ENCODE results near the gene CD96. TPM values are rescaled to one million over a fixed set of nuclear protein-coding genes. Genes with fewer than 3 reads are reported as not detected.

CD96 gene
- total RNA-seq, 1 experiment from 2014 or later = 0.59 TPM

DNA sequence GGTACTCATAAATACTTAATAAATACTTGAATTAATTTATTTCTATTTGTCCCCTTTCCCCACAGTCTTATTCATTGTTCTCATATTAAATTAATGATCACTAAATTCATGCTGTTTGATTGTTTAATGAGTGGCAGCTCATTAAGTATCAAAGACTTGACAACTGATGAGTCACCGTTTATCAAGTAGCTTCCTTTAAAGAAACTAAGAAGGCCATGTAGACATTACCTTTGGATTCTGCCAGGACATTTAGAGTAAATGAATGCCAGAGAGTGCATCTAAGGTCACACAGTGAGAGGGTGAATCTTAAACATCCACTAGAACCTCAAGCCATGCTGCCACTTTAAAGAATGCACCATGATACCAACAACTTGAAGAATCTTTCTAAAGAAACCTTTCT, 29.3 kb downstream of the CD96 start:
- H3K4me1 Mint-ChIP-seq (ENCODE audit: low read depth, unreplicated experiment) = no peaks in the 10 kb centered on the region
- H3K36me3 ChIP-seq (ENCODE audit: control insufficient read depth, insufficient read depth, low read length) = no peaks in the 10 kb centered on the region
- H3K36me3 Mint-ChIP-seq (ENCODE audit: insufficient read depth, unreplicated experiment) = no peaks in the 10 kb centered on the region
- no peaks in the 10 kb centered on the region for H3K27me3 Mint-ChIP-seq (ENCODE audit: insufficient read depth, unreplicated experiment)
- DNase-seq = no peak
- POLR2A ChIA-PET = no interaction called here
- H3K27ac Mint-ChIP-seq (ENCODE audit: unreplicated experiment) = no peak overlapping the region
- H3K4me1 ChIP-seq = no peaks in the 10 kb centered on the region
- H3K4me3 ChIP-seq (ENCODE audit: low read depth, low read length) = no peak overlapping the region
- TF ChIP-seq, protein P1, sequence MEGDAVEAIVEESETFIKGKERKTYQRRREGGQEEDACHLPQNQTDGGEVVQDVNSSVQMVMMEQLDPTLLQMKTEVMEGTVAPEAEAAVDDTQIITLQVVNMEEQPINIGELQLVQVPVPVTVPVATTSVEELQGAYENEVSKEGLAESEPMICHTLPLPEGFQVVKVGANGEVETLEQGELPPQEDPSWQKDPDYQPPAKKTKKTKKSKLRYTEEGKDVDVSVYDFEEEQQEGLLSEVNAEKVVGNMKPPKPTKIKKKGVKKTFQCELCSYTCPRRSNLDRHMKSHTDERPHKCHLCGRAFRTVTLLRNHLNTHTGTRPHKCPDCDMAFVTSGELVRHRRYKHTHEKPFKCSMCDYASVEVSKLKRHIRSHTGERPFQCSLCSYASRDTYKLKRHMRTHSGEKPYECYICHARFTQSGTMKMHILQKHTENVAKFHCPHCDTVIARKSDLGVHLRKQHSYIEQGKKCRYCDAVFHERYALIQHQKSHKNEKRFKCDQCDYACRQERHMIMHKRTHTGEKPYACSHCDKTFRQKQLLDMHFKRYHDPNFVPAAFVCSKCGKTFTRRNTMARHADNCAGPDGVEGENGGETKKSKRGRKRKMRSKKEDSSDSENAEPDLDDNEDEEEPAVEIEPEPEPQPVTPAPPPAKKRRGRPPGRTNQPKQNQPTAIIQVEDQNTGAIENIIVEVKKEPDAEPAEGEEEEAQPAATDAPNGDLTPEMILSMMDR (IDR thresholded peaks at IDR 0.05; ENCODE audit: insufficient read depth in 1 of 2, low read depth in 1 of 2, low read length in 1 of 2, severe bottlenecking in 1 of 2, unreplicated experiment in 1 of 2) = no peak
- no peaks in the 10 kb centered on the region for H3K9me3 Mint-ChIP-seq (ENCODE audit: unreplicated experiment)
- no peaks in the 10 kb centered on the region for H3K9me3 ChIP-seq
- intact Hi-C loops (cut with micrococcal nuclease; ENCODE audit: unreplicated experiment) = no loop called here
- BruUV-seq (replicated peaks) = no TSS peak
- no peak overlapping the region for H3K4me3 Mint-ChIP-seq (ENCODE audit: unreplicated experiment)
- no peaks in the 10 kb centered on the region for H3K27me3 ChIP-seq (replicated peaks; ENCODE audit: control insufficient read depth, insufficient read depth, low read length)
- CTCF ChIA-PET = no interaction called here

DNA sequence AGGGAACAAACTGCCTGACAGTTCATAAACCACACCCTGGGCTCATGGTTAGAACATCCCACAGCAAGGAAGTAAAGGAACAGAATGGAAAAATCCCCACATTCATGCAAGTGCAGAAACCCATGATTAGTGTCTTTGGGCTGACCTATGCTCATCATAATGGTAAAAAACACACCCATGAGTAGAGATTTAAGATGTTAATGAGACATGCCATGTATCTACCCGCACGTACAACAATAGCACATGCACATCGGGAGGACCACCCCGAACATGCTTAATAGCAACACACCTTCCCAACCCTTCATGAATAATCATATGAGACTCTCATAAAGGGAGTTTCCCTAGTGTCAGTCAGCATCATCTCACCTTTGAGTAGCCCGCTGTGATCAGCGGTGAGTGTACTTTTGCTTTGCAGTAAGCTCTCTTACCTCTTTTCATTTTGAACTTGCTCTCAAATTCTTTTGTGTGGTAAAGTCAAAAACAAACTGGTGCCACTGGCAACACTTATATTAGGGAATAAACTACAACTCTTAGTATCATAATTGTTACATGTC, 30.0 kb downstream of the CD96 start:
- Histone ChIP-seq H3K4me3 (ENCODE audit: low read depth, low read length) (no peak overlapping the region), H3K27me3 (replicated peaks; ENCODE audit: control insufficient read depth, insufficient read depth, low read length) (no peaks in the 10 kb centered on the region), H3K36me3 (ENCODE audit: control insufficient read depth, insufficient read depth, low read length) (no peaks in the 10 kb centered on the region), H3K9me3 (no peaks in the 10 kb centered on the region), H3K4me1 (no peaks in the 10 kb centered on the region)
- no peaks in the 10 kb centered on the region for H3K4me1 Mint-ChIP-seq (ENCODE audit: low read depth, unreplicated experiment)
- no peak overlapping the region for H3K4me3 Mint-ChIP-seq (ENCODE audit: unreplicated experiment)
- ChIA-PET CTCF (no interaction called here), POLR2A (no interaction called here)
- H3K27me3 Mint-ChIP-seq (ENCODE audit: insufficient read depth, unreplicated experiment) = no peaks in the 10 kb centered on the region
- no peaks in the 10 kb centered on the region for H3K36me3 Mint-ChIP-seq (ENCODE audit: insufficient read depth, unreplicated experiment)
- DNase-seq = no peak
- no peak overlapping the region for H3K27ac Mint-ChIP-seq (ENCODE audit: unreplicated experiment)
- intact Hi-C loops (cut with micrococcal nuclease; ENCODE audit: unreplicated experiment) = no loop called here
- TF ChIP-seq, protein P1 (IDR thresholded peaks at IDR 0.05; ENCODE audit: insufficient read depth in 1 of 2, low read depth in 1 of 2, low read length in 1 of 2, severe bottlenecking in 1 of 2, unreplicated experiment in 1 of 2) = no peak
- no TSS peak for BruUV-seq (replicated peaks)
- H3K9me3 Mint-ChIP-seq (ENCODE audit: unreplicated experiment) = no peaks in the 10 kb centered on the region

DNA sequence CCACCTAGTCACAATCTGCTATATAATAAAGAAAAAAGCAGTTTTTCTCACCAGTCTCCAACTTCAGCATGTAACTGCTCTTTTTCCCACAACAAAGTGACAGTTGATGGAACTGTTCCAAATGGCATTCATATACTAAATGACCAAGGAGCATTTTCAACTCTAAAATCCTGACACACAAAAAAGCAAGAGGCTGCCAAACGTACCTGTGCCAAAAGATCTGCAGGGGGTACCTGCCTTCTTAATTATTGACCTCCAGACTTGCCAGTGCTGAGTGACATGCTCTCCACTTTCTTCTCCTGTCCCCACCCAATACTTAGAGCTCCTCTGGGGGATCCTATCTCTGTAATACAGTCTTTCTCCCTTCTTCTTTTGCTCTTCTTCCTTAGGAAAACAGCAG, 35.1 kb downstream of the CD96 start:
- BruUV-seq (replicated peaks) = no TSS peak
- TF ChIP-seq, protein P1 (IDR thresholded peaks at IDR 0.05; ENCODE audit: insufficient read depth in 1 of 2, low read depth in 1 of 2, low read length in 1 of 2, severe bottlenecking in 1 of 2, unreplicated experiment in 1 of 2) = no peak
- no peaks in the 10 kb centered on the region for H3K36me3 Mint-ChIP-seq (ENCODE audit: insufficient read depth, unreplicated experiment)
- no peaks in the 10 kb centered on the region for H3K9me3 ChIP-seq
- peaks cover 23% of the 10 kb centered on the region for H3K4me1 Mint-ChIP-seq (ENCODE audit: low read depth, unreplicated experiment)
- no peaks in the 10 kb centered on the region for H3K36me3 ChIP-seq (ENCODE audit: control insufficient read depth, insufficient read depth, low read length)
- intact Hi-C loops (cut with micrococcal nuclease; ENCODE audit: unreplicated experiment) = loop anchor here (1.0 to 5.0 kb wide), 4 partner anchors 44 to 390 kb away; no protein-coding TSS in a partner anchor
- POLR2A ChIA-PET = no interaction called here
- no peaks in the 10 kb centered on the region for H3K27me3 ChIP-seq (replicated peaks; ENCODE audit: control insufficient read depth, insufficient read depth, low read length)
- no peak overlapping the region for H3K4me3 ChIP-seq (ENCODE audit: low read depth, low read length)
- H3K9me3 Mint-ChIP-seq (ENCODE audit: unreplicated experiment) = no peaks in the 10 kb centered on the region
- peaks cover 12% of the 10 kb centered on the region for H3K4me1 ChIP-seq
- CTCF ChIA-PET = interaction anchor here (1.0 to 1.8 kb wide), 6 partner anchors 16 to 402 kb away, joined by 3 to 20 read pairs (median 3); partner anchors contain the start of gene ABHD10
- H3K27ac Mint-ChIP-seq (ENCODE audit: unreplicated experiment) = no peak overlapping the region
- no peak for DNase-seq
- H3K4me3 Mint-ChIP-seq (ENCODE audit: unreplicated experiment) = no peak overlapping the region
- no peaks in the 10 kb centered on the region for H3K27me3 Mint-ChIP-seq (ENCODE audit: insufficient read depth, unreplicated experiment)
